GM18951 (cell line): ENCODE results near the gene ITGA1.
"Not testable (repeated sequence)": the region's sequence is repeated elsewhere in the genome, so short reads cannot be mapped to it uniquely, and the experiment has no call there.

Source experiments
- POLR2A ChIP-seq: IDR thresholded peaks from 4 replicates; pipeline ENCODE4 v1.6.1; 2011; ENCODE audit warnings: mild to moderate bottlenecking; ENCODE audit not compliant: insufficient read length, insufficient read depth; ENCODE audit errors: extremely low read depth
- in situ Hi-C: fragments of 300-500 bp; cut with MboI; formaldehyde crosslinking; loops from one replicate; pipeline ENCODE4 v1.12.0; 2022; ENCODE audit warnings: low sequenced_read_pairs, mixed read lengths, inconsistent platforms; ENCODE audit not compliant: unreplicated experiment

The ITGA1 gene

GRCh38 chr5:52834320-52834719, 46.6 kb downstream of the ITGA1 start:
- in situ Hi-C loops = no loop called here
- no peak for TF ChIP-seq POLR2A

GRCh38 chr5:52837068-52837467, 49.4 kb downstream of the ITGA1 start:
- in situ Hi-C loops = no loop called here
- TF ChIP-seq POLR2A = no peak

GRCh38 chr5:52837591-52838001, 49.9 kb downstream of the ITGA1 start:
- TF ChIP-seq POLR2A = no peak
- in situ Hi-C loops = no loop called here

- in situ Hi-C loops = no loop called here
- no peak for TF ChIP-seq POLR2A
Observed at GRCh38 chr5:52838326-52839015, 50.8 kb downstream of the ITGA1 start.

- in situ Hi-C loops = no loop called here
Observed at GRCh38 chr5:52839285-52839684, 51.6 kb downstream of the ITGA1 start.

GRCh38 chr5:52840277-52841050, 52.7 kb downstream of the ITGA1 start:
- TF ChIP-seq POLR2A = no peak
- in situ Hi-C loops = no loop called here

More at GRCh38 chr5:52839285-52839684, 51.6 kb downstream of the ITGA1 start:
- no peak for TF ChIP-seq POLR2A

GRCh38 chr5:52841114-52841513, 53.4 kb downstream of the ITGA1 start:
- in situ Hi-C loops = no loop called here
- no peak for TF ChIP-seq POLR2A

- TF ChIP-seq POLR2A = no peak
- in situ Hi-C loops = no loop called here
Observed at GRCh38 chr5:52842111-52842510, 54.4 kb downstream of the ITGA1 start.

- no peak for TF ChIP-seq POLR2A
- in situ Hi-C loops = no loop called here
Observed at GRCh38 chr5:52844885-52845284, 57.2 kb downstream of the ITGA1 start.

- TF ChIP-seq POLR2A = no peak
- in situ Hi-C loops = no loop called here
Observed at GRCh38 chr5:52846182-52846842, 58.6 kb downstream of the ITGA1 start.

GRCh38 chr5:52848688-52849087, 61.0 kb downstream of the ITGA1 start:
- in situ Hi-C loops = not testable (repeated sequence)

- no peak for TF ChIP-seq POLR2A
Observed at GRCh38 chr5:52849544-52849943, 61.8 kb downstream of the ITGA1 start.

GRCh38 chr5:52853650-52854049, 65.9 kb downstream of the ITGA1 start:
- no peak for TF ChIP-seq POLR2A
- in situ Hi-C loops = no loop called here

More at GRCh38 chr5:52849544-52849943, 61.8 kb downstream of the ITGA1 start:
- in situ Hi-C loops = no loop called here
